ENCODE measurements around the gene NOMO2. TPM values are rescaled to one million over a fixed set of nuclear protein-coding genes. Genes with fewer than 3 reads are reported as not detected.
"Not testable (repeated sequence)": the region's sequence is repeated elsewhere in the genome, so short reads cannot be mapped to it uniquely, and the experiment has no call there.

Gene NOMO2
- polyA plus RNA-seq, 1 donor, result 130 TPM

DNA sequence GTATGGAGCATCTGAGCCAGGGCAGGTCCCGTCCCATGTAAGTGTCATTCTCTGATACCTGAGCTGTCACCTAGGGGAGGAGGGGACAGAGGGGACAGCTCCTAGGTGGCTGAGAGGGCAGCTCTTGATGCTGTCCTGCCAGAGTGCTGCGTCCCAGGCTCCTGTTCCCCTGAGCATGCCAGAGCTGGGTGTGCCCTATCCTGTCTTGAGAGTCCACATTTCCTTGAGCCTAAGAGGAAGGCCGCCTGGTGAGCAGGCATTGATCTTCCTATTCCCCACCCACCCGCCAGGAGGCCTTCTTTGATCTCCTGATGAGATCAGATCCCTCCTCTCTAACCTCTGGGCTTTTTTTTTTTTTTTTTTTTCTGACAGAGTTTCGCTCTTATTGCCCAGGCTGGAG, 32.0 kb upstream of the NOMO2 start:
- DNase-seq, result peak in 1 of 2 donors; percentile 6
- H3K27ac ChIP-seq (ENCODE audit: low read length); H3K4me3 ChIP-seq (ENCODE audit: low read length); H3K9me3 ChIP-seq (ENCODE audit: control insufficient read depth, low read depth, low read length); H3K27me3 ChIP-seq (ENCODE audit: control insufficient read depth, insufficient read depth, low read length); H3K36me3 ChIP-seq (ENCODE audit: control insufficient read depth, insufficient read depth, low read length); H3K4me1 ChIP-seq (ENCODE audit: control insufficient read depth, insufficient read depth, low read length): not testable (repeated sequence)
- no CpG with 5 or more reads among the region's 5 CpGs for WGBS (ENCODE audit: insufficient coverage, low lambda C conversion rate)

DNA sequence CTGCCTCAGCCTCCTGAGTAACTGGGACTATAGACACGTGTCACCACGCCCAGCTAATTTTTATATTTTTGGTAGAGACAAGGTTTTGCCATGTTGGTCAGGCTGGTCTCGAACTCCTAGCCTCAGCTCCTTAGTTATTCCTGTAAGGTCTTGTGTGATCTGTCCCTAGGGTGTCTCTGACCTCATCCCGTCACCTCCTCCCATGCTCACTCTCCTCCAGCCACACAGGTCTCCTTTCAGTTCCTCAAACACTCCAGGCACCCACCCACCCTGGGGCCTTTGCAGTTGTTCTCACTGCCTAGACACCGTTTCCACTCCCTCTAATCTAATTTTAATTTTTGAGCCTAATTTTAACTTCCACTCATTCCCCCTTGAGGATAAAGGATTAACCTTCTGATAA, 31.1 kb upstream of the NOMO2 start:
- WGBS (ENCODE audit: insufficient coverage, low lambda C conversion rate), result no CpG with 5 or more reads among the region's 5 CpGs
- H3K36me3 ChIP-seq (ENCODE audit: control insufficient read depth, insufficient read depth, low read length); DNase-seq; H3K4me3 ChIP-seq (ENCODE audit: low read length); H3K4me1 ChIP-seq (ENCODE audit: control insufficient read depth, insufficient read depth, low read length); H3K27ac ChIP-seq (ENCODE audit: low read length); H3K9me3 ChIP-seq (ENCODE audit: control insufficient read depth, low read depth, low read length); H3K27me3 ChIP-seq (ENCODE audit: control insufficient read depth, insufficient read depth, low read length): not testable (repeated sequence)

DNA sequence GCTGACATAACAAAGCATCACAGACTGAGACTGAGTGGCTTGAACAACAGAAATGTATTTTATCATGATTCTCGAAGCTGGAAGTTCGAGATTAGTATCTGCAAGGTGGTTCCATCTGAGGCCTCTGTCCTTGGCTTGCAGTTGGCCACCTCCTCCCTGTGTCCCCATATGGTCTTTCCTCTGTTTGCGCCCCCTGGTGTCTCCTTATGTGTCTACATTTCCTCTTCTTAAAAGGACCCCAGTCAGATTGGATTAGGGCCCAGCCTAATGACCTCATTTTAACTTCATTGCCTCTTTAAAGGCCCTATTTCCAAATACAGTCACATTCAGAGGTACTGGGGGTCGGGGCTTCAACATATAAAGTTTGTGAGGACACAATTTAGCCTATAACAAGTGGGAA, 30.0 kb upstream of the NOMO2 start:
- H3K36me3 ChIP-seq (ENCODE audit: control insufficient read depth, insufficient read depth, low read length); H3K27me3 ChIP-seq (ENCODE audit: control insufficient read depth, insufficient read depth, low read length); H3K4me1 ChIP-seq (ENCODE audit: control insufficient read depth, insufficient read depth, low read length); H3K9me3 ChIP-seq (ENCODE audit: control insufficient read depth, low read depth, low read length); H3K27ac ChIP-seq (ENCODE audit: low read length); H3K4me3 ChIP-seq (ENCODE audit: low read length): not testable (repeated sequence)
- WGBS (ENCODE audit: insufficient coverage, low lambda C conversion rate), result no CpG with 5 or more reads among the region's 4 CpGs
- peak in 1 of 2 donors; percentile 4 for DNase-seq

GRCh38 chr16:18591441-18591840, 29.5 kb upstream of the NOMO2 start:
- H3K27ac ChIP-seq (ENCODE audit: low read length); H3K36me3 ChIP-seq (ENCODE audit: control insufficient read depth, insufficient read depth, low read length); H3K27me3 ChIP-seq (ENCODE audit: control insufficient read depth, insufficient read depth, low read length); H3K4me3 ChIP-seq (ENCODE audit: low read length); H3K4me1 ChIP-seq (ENCODE audit: control insufficient read depth, insufficient read depth, low read length); DNase-seq; H3K9me3 ChIP-seq (ENCODE audit: control insufficient read depth, low read depth, low read length): not testable (repeated sequence)

DNA sequence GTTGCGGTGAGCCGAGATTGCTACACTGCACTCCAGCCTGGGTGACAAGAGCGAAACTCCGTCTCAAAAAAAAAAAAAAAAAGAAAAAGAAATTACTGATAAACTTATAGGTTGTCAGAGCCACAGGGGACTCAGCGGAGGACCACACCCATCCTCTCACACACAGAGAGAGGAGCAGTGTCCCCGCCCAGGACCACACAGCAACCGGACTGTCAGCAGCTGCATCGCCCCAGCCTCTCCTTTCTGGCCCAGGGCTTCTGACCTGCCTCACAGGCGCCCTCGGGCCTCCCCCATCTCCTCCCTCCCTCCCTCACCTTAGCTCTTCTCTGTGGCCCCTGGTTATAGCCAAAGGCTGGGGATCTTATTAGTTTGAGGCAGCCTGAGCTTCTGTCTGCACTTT, 27.9 kb upstream of the NOMO2 start:
- H3K4me3 ChIP-seq (ENCODE audit: low read length); H3K27me3 ChIP-seq (ENCODE audit: control insufficient read depth, insufficient read depth, low read length); H3K36me3 ChIP-seq (ENCODE audit: control insufficient read depth, insufficient read depth, low read length); H3K9me3 ChIP-seq (ENCODE audit: control insufficient read depth, low read depth, low read length); H3K4me1 ChIP-seq (ENCODE audit: control insufficient read depth, insufficient read depth, low read length); H3K27ac ChIP-seq (ENCODE audit: low read length); DNase-seq: not testable (repeated sequence)
- WGBS (ENCODE audit: insufficient coverage, low lambda C conversion rate), result no CpG with 5 or more reads among the region's 10 CpGs

GRCh38 chr16:18586560-18587540, 25.0 kb upstream of the NOMO2 start:
- H3K27me3 ChIP-seq (ENCODE audit: control insufficient read depth, insufficient read depth, low read length); H3K27ac ChIP-seq (ENCODE audit: low read length); H3K4me3 ChIP-seq (ENCODE audit: low read length); H3K36me3 ChIP-seq (ENCODE audit: control insufficient read depth, insufficient read depth, low read length); H3K4me1 ChIP-seq (ENCODE audit: control insufficient read depth, insufficient read depth, low read length); H3K9me3 ChIP-seq (ENCODE audit: control insufficient read depth, low read depth, low read length); DNase-seq: not testable (repeated sequence)
- no CpG with 5 or more reads among the region's 5 CpGs for WGBS (ENCODE audit: insufficient coverage, low lambda C conversion rate)

DNA sequence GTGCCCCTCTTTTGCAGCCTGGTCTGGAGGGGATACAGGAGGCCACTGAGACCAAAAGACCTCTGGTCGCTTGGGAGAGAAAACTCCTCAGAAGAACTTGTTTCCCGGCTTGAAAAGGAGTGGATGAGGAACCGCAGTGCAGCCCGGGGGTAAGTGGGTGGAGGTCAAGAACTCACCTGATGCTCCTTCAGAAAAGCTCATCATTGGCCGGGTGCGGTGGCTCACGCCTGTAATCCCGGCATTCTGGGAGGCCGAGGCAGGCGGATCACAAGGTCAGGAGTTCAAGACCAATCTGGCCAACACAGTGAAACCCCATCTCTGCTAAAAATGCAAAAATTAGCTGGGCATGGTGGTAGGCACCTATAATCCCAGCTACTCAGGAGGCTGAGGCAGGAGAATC, 23.9 kb upstream of the NOMO2 start:
- H3K27ac ChIP-seq (ENCODE audit: low read length); DNase-seq; H3K27me3 ChIP-seq (ENCODE audit: control insufficient read depth, insufficient read depth, low read length); H3K9me3 ChIP-seq (ENCODE audit: control insufficient read depth, low read depth, low read length); H3K4me3 ChIP-seq (ENCODE audit: low read length); H3K4me1 ChIP-seq (ENCODE audit: control insufficient read depth, insufficient read depth, low read length); H3K36me3 ChIP-seq (ENCODE audit: control insufficient read depth, insufficient read depth, low read length): not testable (repeated sequence)
- WGBS (ENCODE audit: insufficient coverage, low lambda C conversion rate), result no CpG with 5 or more reads among the region's 10 CpGs

GRCh38 chr16:18582902-18583301, 21.0 kb upstream of the NOMO2 start:
- no peak for DNase-seq
- H3K4me3 ChIP-seq (ENCODE audit: low read length), result no peak overlapping the region
- H3K36me3 ChIP-seq (ENCODE audit: control insufficient read depth, insufficient read depth, low read length), result peaks cover 6% of the 10 kb centered on the region
- no CpG with 5 or more reads among the region's 1 CpG for WGBS (ENCODE audit: insufficient coverage, low lambda C conversion rate)
- H3K27ac ChIP-seq (ENCODE audit: low read length), result no peak overlapping the region
- no peaks in the 10 kb centered on the region for H3K4me1 ChIP-seq (ENCODE audit: control insufficient read depth, insufficient read depth, low read length)
- no peaks in the 10 kb centered on the region for H3K27me3 ChIP-seq (ENCODE audit: control insufficient read depth, insufficient read depth, low read length)
- no peaks in the 10 kb centered on the region for H3K9me3 ChIP-seq (ENCODE audit: control insufficient read depth, low read depth, low read length)

- H3K27me3 ChIP-seq (ENCODE audit: control insufficient read depth, insufficient read depth, low read length); H3K4me1 ChIP-seq (ENCODE audit: control insufficient read depth, insufficient read depth, low read length); H3K27ac ChIP-seq (ENCODE audit: low read length); H3K36me3 ChIP-seq (ENCODE audit: control insufficient read depth, insufficient read depth, low read length); DNase-seq; H3K4me3 ChIP-seq (ENCODE audit: low read length); H3K9me3 ChIP-seq (ENCODE audit: control insufficient read depth, low read depth, low read length): not testable (repeated sequence)
- 100% methylated on average over 2 of the region's 5 CpGs for WGBS (ENCODE audit: insufficient coverage, low lambda C conversion rate)
Observed at GRCh38 chr16:18580396-18580795, 18.5 kb upstream of the NOMO2 start.

- not testable (repeated sequence) for H3K4me1 ChIP-seq (ENCODE audit: control insufficient read depth, insufficient read depth, low read length); H3K27me3 ChIP-seq (ENCODE audit: control insufficient read depth, insufficient read depth, low read length); DNase-seq; H3K36me3 ChIP-seq (ENCODE audit: control insufficient read depth, insufficient read depth, low read length); H3K9me3 ChIP-seq (ENCODE audit: control insufficient read depth, low read depth, low read length); H3K4me3 ChIP-seq (ENCODE audit: low read length); H3K27ac ChIP-seq (ENCODE audit: low read length)
- no CpG with 5 or more reads among the region's 2 CpGs for WGBS (ENCODE audit: insufficient coverage, low lambda C conversion rate)
Observed at GRCh38 chr16:18579261-18579660, 17.4 kb upstream of the NOMO2 start.

GRCh38 chr16:18577942-18578341, 16.0 kb upstream of the NOMO2 start:
- DNase-seq; H3K27ac ChIP-seq (ENCODE audit: low read length); H3K27me3 ChIP-seq (ENCODE audit: control insufficient read depth, insufficient read depth, low read length); H3K4me3 ChIP-seq (ENCODE audit: low read length); H3K9me3 ChIP-seq (ENCODE audit: control insufficient read depth, low read depth, low read length); H3K36me3 ChIP-seq (ENCODE audit: control insufficient read depth, insufficient read depth, low read length); H3K4me1 ChIP-seq (ENCODE audit: control insufficient read depth, insufficient read depth, low read length): not testable (repeated sequence)
- no CpG with 5 or more reads among the region's 1 CpG for WGBS (ENCODE audit: insufficient coverage, low lambda C conversion rate)

All from large intestine (tissue), 3 donors.